DND-41 (cell line): ENCODE data around the gene CEBPB.

Source experiments
- EZH2 ChIP-seq: IDR thresholded peaks from 3 replicates; pipeline ENCODE4 v1.6.1; 2012; ENCODE audit warnings: borderline replicate concordance, low read depth, mild to moderate bottlenecking, moderate library complexity, low read length, inconsistent platforms; ENCODE audit not compliant: severe bottlenecking
- TF ChIP-seq, protein P1 (sequence below): IDR thresholded peaks from 2 replicates; pipeline ENCODE4 v1.5.1; 2012; ENCODE audit warnings: borderline replicate concordance, low read length, moderate library complexity, mild to moderate bottlenecking; ENCODE audit not compliant: poor library complexity, severe bottlenecking; ENCODE audit errors: extremely low read depth

DNA sequence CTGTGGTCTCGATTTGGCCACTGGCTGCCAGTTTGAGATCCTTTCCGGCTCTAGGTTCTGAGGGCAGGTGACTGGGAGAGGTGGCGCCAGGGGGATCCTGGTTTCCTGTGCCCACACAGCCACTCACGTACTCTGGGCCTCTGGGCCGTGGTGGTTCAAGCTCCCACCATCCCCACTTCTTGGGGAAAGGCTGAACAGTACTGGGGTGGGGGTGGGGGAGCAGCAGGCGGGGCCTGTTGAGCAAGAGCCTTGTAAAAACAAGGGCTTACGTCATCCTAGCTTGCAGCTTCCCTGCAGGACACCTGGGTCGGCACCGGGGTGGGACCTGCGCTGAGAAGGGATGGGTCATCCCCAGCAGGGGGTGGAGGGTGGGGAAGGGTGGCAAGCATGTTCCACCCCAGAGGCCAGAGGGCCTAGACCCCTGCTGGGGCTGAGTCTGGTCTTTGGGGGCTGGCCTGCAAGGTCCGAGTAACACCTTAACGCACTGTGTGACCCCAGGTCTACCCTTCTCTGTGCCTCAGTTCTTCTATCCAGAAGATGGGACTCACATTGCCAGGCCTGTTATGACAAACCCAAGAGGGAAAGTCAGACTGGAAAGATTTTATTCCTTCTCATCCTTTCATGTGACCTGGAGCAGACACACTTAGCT is 3.1 kb upstream of the CEBPB start:
- TF ChIP-seq, protein P1, sequence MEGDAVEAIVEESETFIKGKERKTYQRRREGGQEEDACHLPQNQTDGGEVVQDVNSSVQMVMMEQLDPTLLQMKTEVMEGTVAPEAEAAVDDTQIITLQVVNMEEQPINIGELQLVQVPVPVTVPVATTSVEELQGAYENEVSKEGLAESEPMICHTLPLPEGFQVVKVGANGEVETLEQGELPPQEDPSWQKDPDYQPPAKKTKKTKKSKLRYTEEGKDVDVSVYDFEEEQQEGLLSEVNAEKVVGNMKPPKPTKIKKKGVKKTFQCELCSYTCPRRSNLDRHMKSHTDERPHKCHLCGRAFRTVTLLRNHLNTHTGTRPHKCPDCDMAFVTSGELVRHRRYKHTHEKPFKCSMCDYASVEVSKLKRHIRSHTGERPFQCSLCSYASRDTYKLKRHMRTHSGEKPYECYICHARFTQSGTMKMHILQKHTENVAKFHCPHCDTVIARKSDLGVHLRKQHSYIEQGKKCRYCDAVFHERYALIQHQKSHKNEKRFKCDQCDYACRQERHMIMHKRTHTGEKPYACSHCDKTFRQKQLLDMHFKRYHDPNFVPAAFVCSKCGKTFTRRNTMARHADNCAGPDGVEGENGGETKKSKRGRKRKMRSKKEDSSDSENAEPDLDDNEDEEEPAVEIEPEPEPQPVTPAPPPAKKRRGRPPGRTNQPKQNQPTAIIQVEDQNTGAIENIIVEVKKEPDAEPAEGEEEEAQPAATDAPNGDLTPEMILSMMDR = no peak
- no peak for TF ChIP-seq EZH2
